Tibial nerve (tissue), 4 donors: ENCODE data around the gene CACNA2D2. TPM values are rescaled to one million over a fixed set of nuclear protein-coding genes. Genes with fewer than 3 reads are reported as not detected.
A peak's percentile ranks its signal among the peaks of the same experiment; 100 is the strongest.

Experiments used
- DNase-seq, 2 donors: peaks; one replicate each; pipeline ENCODE4 v3.0.0-alpha.2; 2019; ENCODE audit warnings: low spot score in 2 of 2
- H3K27ac ChIP-seq, 4 donors: fragments of 200-600 bp; sonication (generic) in 3 of 4; one replicate each; pipeline ENCODE4 v1.5.1; 2017 to 2019; ENCODE audit warnings: mild to moderate bottlenecking in 1 of 4
- H3K27me3 ChIP-seq, 2 donors: fragments of 200-600 bp; sonication (generic) in 1 of 2; one replicate each; pipeline versions ENCODE4 v1.5.1 to v1.6.0; 2017 to 2019
- H3K36me3 ChIP-seq, 3 donors: fragments of 200-600 bp; sonication (generic); one replicate each; pipeline ENCODE4 v1.5.1; 2018 to 2019
- H3K4me1 ChIP-seq, 4 donors: fragments of 200-600 bp; sonication (generic) in 3 of 4; one replicate each; pipeline ENCODE4 v1.5.1; 2017 to 2019
- H3K4me3 ChIP-seq, 4 donors: fragments of 200-600 bp; sonication (generic) in 3 of 4; one replicate each; pipeline ENCODE4 v1.5.1; 2017 to 2019; ENCODE audit warnings: mild to moderate bottlenecking in 1 of 4, moderate library complexity in 1 of 4
- H3K9me3 ChIP-seq, 4 donors: fragments of 200-600 bp; sonication (generic) in 3 of 4; one replicate each; pipeline ENCODE4 v1.5.1; 2017 to 2019
- CTCF ChIP-seq, 5 experiments: fragments of 200-600 bp in 3 of 5; fragments of 450-650 bp in 2 of 5; sonication (generic) in 3 of 5; IDR thresholded peaks; one replicate each; pipeline ENCODE4 v1.5.1; 2016 to 2019; ENCODE audit warnings: antibody characterized with exemption in 5 of 5, mild to moderate bottlenecking in 3 of 5, moderate library complexity in 2 of 5
- EP300 ChIP-seq, 2 donors: sonication (generic); formaldehyde crosslinking; IDR thresholded peaks; one replicate each; pipeline ENCODE4 v1.6.1; 2017; ENCODE audit warnings: antibody characterized with exemption in 2 of 2, mild to moderate bottlenecking in 1 of 2
- POLR2A ChIP-seq, 2 donors: fragments of 450-650 bp; IDR thresholded peaks; one replicate each; pipeline ENCODE4 v1.6.1; 2017; ENCODE audit warnings: antibody characterized with exemption in 2 of 2, mild to moderate bottlenecking in 2 of 2, moderate library complexity in 2 of 2
- WGBS, 2 donors: methylation state at CpG; one replicate each; pipeline ENCODE4 v1.1.5; 2018; 5-methylcytosine and 5-hydroxymethylcytosine counted together
- total RNA-seq, 4 donors: library from RNA; depleted of rRNA; stranded (reverse); fragments of >200 nt; gene quantifications; one replicate each; pipeline ENCODE4 v1.1.0, GENCODE V29; 2016

Gene CACNA2D2
- total RNA-seq, 4 donors from 2014 or later, result 0.84 to 2.0 (median 1.2) TPM

- H3K4me3 ChIP-seq, result no peak overlapping the region
- no peaks in the 10 kb centered on the region for H3K36me3 ChIP-seq
- no peaks in the 10 kb centered on the region for H3K27me3 ChIP-seq
- peak; percentile 63 to 85 (median 74) for TF ChIP-seq CTCF (IDR thresholded peaks at IDR 0.05)
- TF ChIP-seq POLR2A (IDR thresholded peaks at IDR 0.05), result no peak
- H3K27ac ChIP-seq, result no peak overlapping the region
- H3K9me3 ChIP-seq, result no peaks in the 10 kb centered on the region
- WGBS, 2 donors, result 39 to 60% methylated on average over 10 to 11 of the region's 13 CpGs
- no peaks in the 10 kb centered on the region for H3K4me1 ChIP-seq
- peak; percentile 29 to 72 for DNase-seq
These were observed 46.8 kb upstream of the CACNA2D2 start for GRCh38 chr3:50550079-50550736.

DNA sequence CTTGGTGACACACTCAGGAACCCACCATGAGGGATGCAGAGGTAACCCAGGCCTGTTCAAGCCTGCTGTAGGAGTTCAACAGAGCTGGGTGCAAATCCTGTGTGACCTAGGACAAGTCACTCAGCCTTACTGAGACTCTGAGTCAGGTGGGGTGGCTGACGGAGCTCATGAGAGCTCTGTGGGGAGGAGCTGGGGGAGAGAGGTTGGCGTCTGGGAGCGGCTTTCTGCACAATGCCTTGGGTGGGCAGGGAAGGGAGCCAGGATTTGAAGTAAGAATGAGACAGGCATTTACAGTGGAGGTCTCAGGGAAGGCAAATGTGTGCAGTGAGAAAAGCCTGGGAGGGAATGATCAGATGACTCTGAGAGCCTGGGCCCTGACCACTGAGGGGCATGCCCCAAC is 45.8 kb upstream of the CACNA2D2 start:
- no peak for DNase-seq
- WGBS, 2 donors, result 69 to 73% methylated on average over 3 of the region's 3 CpGs
- no peak overlapping the region for H3K4me3 ChIP-seq
- H3K36me3 ChIP-seq, result no peaks in the 10 kb centered on the region
- no peak for TF ChIP-seq EP300 (IDR thresholded peaks at IDR 0.05)
- no peaks in the 10 kb centered on the region for H3K9me3 ChIP-seq
- H3K27ac ChIP-seq, result no peak overlapping the region
- no peaks in the 10 kb centered on the region for H3K27me3 ChIP-seq
- H3K4me1 ChIP-seq, result no peaks in the 10 kb centered on the region

DNA sequence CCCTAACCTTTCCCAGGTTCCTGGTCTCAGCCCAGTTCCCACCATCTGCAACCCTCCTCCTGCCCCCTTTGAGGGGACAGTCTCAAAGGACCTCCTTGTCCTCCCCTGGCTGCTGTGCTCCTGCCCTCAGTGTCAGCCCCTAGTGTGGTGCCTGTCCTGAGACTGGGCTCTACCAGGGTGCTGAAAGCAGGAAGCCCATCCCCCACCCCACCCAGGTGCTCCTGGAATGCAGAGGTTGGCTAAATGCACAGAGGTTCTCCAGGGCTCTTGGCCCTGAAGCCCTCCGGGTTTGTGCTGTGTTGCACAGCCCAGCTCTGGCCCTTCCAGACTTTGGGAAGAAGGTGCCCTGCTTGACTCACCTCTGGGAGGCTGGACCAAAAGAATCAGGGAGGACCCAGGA is 42.3 kb upstream of the CACNA2D2 start:
- no peaks in the 10 kb centered on the region for H3K4me1 ChIP-seq
- no peaks in the 10 kb centered on the region for H3K9me3 ChIP-seq
- H3K36me3 ChIP-seq, result no peaks in the 10 kb centered on the region
- no peak overlapping the region for H3K4me3 ChIP-seq
- H3K27me3 ChIP-seq, result no peaks in the 10 kb centered on the region
- no peak overlapping the region for H3K27ac ChIP-seq
- WGBS, 2 donors, result 100% methylated on average over 1 of the region's 1 CpG
- TF ChIP-seq EP300 (IDR thresholded peaks at IDR 0.05) (no peak), CTCF (IDR thresholded peaks at IDR 0.05) (no peak), POLR2A (IDR thresholded peaks at IDR 0.05) (no peak)
- no peak for DNase-seq

- H3K4me3 ChIP-seq, result no peak overlapping the region
- DNase-seq, result peak; percentile 45 to 84
These were observed 39.0 kb upstream of the CACNA2D2 start for GRCh38 chr3:50542177-50543034.

More at GRCh38 chr3:50542177-50543034, 39.0 kb upstream of the CACNA2D2 start:
- TF ChIP-seq POLR2A (IDR thresholded peaks at IDR 0.05), result no peak
- TF ChIP-seq EP300 (IDR thresholded peaks at IDR 0.05), result no peak
- peak; percentile 85 to 92 (median 88) for TF ChIP-seq CTCF (IDR thresholded peaks at IDR 0.05)
- Histone ChIP-seq H3K27me3 (no peaks in the 10 kb centered on the region), H3K36me3 (no peaks in the 10 kb centered on the region), H3K4me1 (no peaks in the 10 kb centered on the region), H3K27ac (no peak overlapping the region), H3K9me3 (no peaks in the 10 kb centered on the region)
- WGBS, 2 donors, result 39 to 50% methylated on average over 2 of the region's 2 CpGs
